Thymus (tissue), 11 donors: ENCODE measurements around the gene CADM2. TPM values are rescaled to one million over a fixed set of nuclear protein-coding genes. Genes with fewer than 3 reads are reported as not detected.
"Not testable (repeated sequence)": the region's sequence is repeated elsewhere in the genome, so short reads cannot be mapped to it uniquely, and the experiment has no call there.

Experiments used
- DNase-seq, 9 donors: peaks; one replicate each; pipeline ENCODE4 v3.0.0-alpha.2; 2013; ENCODE audit warnings: low spot score in 9 of 9, low read depth in 6 of 9, missing footprints in 1 of 9
- H3K27ac ChIP-seq, 2 donors: one replicate each; pipeline ENCODE4 v1.5.1; 2013; ENCODE audit warnings: control low read depth in 1 of 2, low read depth in 1 of 2, low read length in 1 of 2, mild to moderate bottlenecking in 1 of 2, moderate library complexity in 1 of 2
- H3K27me3 ChIP-seq, 2 donors: one replicate each; pipeline ENCODE4 v1.5.1; 2013; ENCODE audit warnings: low read length in 1 of 2; ENCODE audit not compliant: control insufficient read depth in 2 of 2, insufficient read depth in 1 of 2
- H3K36me3 ChIP-seq, 2 donors: one replicate each; pipeline ENCODE4 v1.5.1; 2013; ENCODE audit warnings: low read length in 1 of 2, mild to moderate bottlenecking in 1 of 2, moderate library complexity in 1 of 2; ENCODE audit not compliant: control insufficient read depth in 2 of 2, insufficient read depth in 2 of 2
- H3K4me1 ChIP-seq, 2 donors: one replicate each; pipeline ENCODE4 v1.5.1; 2013; ENCODE audit warnings: low read length in 2 of 2; ENCODE audit not compliant: control insufficient read depth in 2 of 2, insufficient read depth in 2 of 2
- H3K4me3 ChIP-seq, 2 donors: one replicate each; pipeline ENCODE4 v1.5.1; 2013; ENCODE audit warnings: low read length in 2 of 2, control low read depth in 1 of 2, mild to moderate bottlenecking in 1 of 2
- H3K9me3 ChIP-seq, 2 donors: one replicate each; pipeline ENCODE4 v1.5.1; 2013; ENCODE audit warnings: low read length in 1 of 2, mild to moderate bottlenecking in 1 of 2; ENCODE audit not compliant: control insufficient read depth in 2 of 2, insufficient read depth in 1 of 2
- WGBS: extraction: QIAGEN DNeasy Blood & Tissue Kit; methylation state at CpG from one replicate; pipeline ENCODE4 v1.1.7; 2013; 5-methylcytosine and 5-hydroxymethylcytosine counted together
- polyA plus RNA-seq: library from polyadenylated mRNA; stranded (reverse); fragments of 200-250 nt; gene quantifications from one replicate; pipeline ENCODE4 v1.2.3, GENCODE V29; 2013
- total RNA-seq: library from RNA; stranded (reverse); fragments of 120-200 nt; gene quantifications from one replicate; pipeline ENCODE4 v1.2.4, GENCODE V29; 2013
- donor health status: healthy.

The CADM2 gene
- total and polyA plus RNA-seq, 2 donors, result 0.14 to 0.66 TPM

DNA sequence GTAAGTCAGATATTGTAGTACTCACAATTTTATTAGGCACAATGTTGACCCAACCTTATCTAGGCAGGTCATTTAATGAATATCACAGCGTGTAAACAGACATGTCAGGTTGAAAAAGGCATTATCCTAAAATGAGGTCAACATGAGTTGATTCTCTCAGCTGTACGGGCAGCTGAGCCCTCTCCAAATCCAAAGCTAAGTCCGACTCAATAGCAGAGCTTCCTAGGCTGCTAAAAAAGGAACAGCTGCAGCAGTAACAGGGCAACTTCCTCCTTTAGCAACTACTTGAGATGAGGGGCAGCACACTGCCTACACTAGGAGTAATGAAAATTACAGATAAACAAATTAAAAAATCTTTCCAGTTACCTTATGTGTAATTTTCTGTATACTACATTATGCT, 189.2 kb downstream of the CADM2 start:
- WGBS, result 8% methylated on average over 3 of the region's 3 CpGs
- no peaks in the 10 kb centered on the region for H3K27me3 ChIP-seq
- DNase-seq, result no peak
- H3K4me3 ChIP-seq, result no peak overlapping the region
- H3K36me3 ChIP-seq, result no peaks in the 10 kb centered on the region
- H3K9me3 ChIP-seq, result peaks cover 0 to 4% of the 10 kb centered on the region in 2 donors
- H3K27ac ChIP-seq, result no peak overlapping the region
- no peaks in the 10 kb centered on the region for H3K4me1 ChIP-seq

DNA sequence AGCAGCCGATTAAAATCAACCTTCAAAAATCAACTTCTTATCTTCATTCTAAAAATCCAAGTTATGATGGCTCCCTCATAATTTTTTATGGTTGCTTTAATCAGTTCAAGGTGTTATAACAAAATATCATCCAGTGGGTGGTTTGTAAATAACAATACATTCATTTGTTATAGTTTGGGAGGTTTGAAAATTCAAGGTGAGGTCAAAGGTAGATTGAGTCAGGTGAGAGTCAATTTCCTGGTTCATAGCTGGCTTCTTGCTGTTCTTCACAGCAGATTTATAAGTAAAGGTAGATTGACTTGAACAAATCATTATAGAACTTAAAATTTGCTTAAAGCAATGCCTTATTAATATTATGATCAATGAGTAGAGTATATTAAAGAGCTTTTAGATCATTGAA, 192.8 kb downstream of the CADM2 start:
- DNase-seq, result no peak
- Histone ChIP-seq H3K9me3 (peaks cover 0 to 4% of the 10 kb centered on the region in 2 donors), H3K4me1 (no peaks in the 10 kb centered on the region), H3K27me3 (no peaks in the 10 kb centered on the region), H3K27ac (no peak overlapping the region), H3K36me3 (no peaks in the 10 kb centered on the region), H3K4me3 (no peak overlapping the region)
- WGBS, result 92% methylated on average over 1 of the region's 1 CpG

DNA sequence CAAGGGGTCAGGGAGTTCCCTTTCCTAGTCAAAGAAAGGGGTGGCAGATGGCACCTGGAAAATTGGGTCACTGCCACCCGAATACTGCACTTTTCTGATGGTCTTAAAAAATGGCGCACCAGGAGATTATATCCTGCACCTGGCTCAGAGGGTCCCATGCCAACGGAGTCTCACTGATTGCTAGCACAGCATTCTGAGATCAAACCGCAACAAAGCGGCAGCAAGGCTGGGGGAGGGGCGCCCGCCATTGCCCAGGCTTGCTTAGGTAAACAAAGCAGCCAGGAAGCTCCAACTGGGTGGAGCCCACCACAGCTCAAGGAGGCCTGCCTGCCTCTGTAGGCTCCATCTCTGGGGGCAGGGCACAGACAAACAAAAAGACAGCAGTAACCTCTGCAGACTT, 194.5 kb downstream of the CADM2 start:
- not testable (repeated sequence) for H3K4me1 ChIP-seq, H3K4me3 ChIP-seq, H3K27ac ChIP-seq, H3K36me3 ChIP-seq, H3K27me3 ChIP-seq, DNase-seq, H3K9me3 ChIP-seq
- WGBS, result 96% methylated on average over 7 of the region's 7 CpGs

DNA sequence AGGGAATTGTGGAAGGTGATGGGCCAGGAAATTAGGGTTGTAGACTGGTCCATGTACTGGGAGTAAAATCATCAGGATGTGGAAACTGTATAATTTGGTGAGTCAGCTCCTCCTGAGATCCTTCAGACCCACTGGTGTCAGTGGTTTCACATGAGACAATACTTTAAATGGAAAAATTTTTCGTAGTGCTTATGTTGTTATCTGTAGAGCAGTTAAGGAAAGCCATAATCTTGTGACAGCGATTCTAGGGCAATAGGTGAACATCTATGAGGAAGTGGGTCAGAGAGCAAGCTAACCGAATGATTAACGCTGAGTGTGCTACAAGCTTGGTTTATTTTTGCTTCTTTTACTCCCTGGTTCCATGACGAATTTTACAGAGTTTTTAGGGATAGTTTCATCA, 200.6 kb downstream of the CADM2 start:
- Histone ChIP-seq H3K4me3 (no peak overlapping the region), H3K9me3 (no peaks in the 10 kb centered on the region), H3K27ac (no peak overlapping the region), H3K27me3 (no peaks in the 10 kb centered on the region), H3K4me1 (no peaks in the 10 kb centered on the region), H3K36me3 (no peaks in the 10 kb centered on the region)
- no peak for DNase-seq
- 86% methylated on average over 5 of the region's 5 CpGs for WGBS

DNA sequence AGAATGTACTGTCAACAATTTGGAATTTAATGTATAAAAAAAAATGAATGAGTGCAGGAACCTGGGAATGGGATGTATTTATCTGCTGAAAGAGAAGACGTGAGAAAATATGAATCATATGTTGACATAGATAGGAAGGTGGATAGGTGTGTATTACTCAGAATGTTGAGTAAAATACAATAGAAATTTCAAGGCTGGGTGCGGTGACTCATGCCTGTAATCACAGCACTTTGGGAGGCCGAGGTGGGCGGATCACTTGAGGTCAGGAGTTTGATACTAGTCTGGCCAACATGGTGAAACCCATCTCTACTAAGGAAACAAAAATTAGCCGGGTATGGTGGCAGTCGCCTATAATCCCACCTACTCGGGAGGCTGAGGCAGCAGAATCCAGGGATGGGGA, 202.8 kb downstream of the CADM2 start:
- whole genome bisulfite sequencing, result 95% methylated on average over 7 of the region's 7 CpGs
- no peak overlapping the region for H3K27ac ChIP-seq
- no peaks in the 10 kb centered on the region for H3K27me3 ChIP-seq
- no peaks in the 10 kb centered on the region for H3K4me1 ChIP-seq
- H3K9me3 ChIP-seq, result no peaks in the 10 kb centered on the region
- H3K4me3 ChIP-seq, result no peak overlapping the region
- no peaks in the 10 kb centered on the region for H3K36me3 ChIP-seq
- no peak for DNase-seq

DNA sequence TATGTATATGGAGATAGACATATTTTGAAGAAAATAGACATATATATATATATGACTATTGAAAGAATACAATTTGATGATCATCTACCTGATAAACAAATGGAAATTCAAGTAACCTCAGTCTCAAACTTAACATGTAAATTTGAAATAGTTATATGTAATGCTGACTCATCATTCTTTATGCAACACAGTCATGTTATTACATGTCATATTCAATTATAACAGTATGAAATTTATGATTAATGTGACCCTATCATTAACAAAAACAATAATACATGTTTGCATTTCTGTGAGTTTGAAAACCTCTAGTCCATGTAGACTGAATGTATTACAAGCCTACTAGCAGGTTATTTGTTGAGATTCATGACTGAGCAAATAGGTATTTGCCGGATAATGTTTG, 204.1 kb downstream of the CADM2 start:
- no peaks in the 10 kb centered on the region for H3K36me3 ChIP-seq
- H3K9me3 ChIP-seq, result no peaks in the 10 kb centered on the region
- DNase-seq, result no peak
- no peaks in the 10 kb centered on the region for H3K4me1 ChIP-seq
- H3K4me3 ChIP-seq, result no peak overlapping the region
- no peaks in the 10 kb centered on the region for H3K27me3 ChIP-seq
- 95% methylated on average over 1 of the region's 1 CpG for WGBS
- no peak overlapping the region for H3K27ac ChIP-seq

DNA sequence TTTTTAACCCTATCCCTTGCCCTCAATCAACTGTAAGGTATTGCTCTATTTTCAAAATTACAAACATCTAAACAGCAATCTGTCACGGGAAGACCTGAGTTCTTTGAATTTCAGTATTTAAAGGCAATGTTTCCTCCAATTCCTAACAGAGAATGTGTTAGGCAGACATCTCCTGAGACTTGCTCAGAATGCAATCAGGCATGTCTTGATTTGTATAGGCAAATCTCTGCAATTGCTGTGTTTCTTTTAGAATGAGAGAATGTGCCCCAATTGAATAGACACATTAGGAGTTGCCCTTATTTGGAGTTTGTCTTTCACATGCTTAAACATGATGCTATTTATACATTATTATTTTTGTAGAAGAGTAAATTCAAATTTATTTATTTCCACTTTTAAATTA, 205.6 kb downstream of the CADM2 start:
- no peaks in the 10 kb centered on the region for H3K4me1 ChIP-seq
- H3K27ac ChIP-seq, result no peak overlapping the region
- H3K4me3 ChIP-seq, result no peak overlapping the region
- H3K27me3 ChIP-seq, result no peaks in the 10 kb centered on the region
- no peaks in the 10 kb centered on the region for H3K36me3 ChIP-seq
- H3K9me3 ChIP-seq, result no peaks in the 10 kb centered on the region
- 90% methylated on average over 1 of the region's 1 CpG for WGBS
- no peak for DNase-seq

DNA sequence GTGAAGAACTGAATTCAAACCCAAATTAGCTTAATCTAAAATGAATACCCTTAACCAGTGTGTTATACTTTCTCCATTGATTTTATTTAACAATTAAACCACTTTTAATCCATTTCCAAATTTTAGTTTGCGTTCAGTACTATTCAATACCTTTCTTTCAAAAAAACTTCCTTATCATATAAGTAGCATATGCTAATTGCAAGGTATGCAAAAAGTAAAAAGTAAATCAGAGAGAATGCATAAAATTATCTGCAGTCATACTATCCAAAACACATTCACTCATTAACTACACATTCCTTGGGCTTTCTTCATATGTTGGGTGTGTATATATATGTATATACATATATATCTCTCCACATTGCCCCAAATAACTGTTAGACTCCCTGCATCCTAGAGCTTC, 208.8 kb downstream of the CADM2 start:
- DNase-seq, result no peak
- 96% methylated on average over 1 of the region's 1 CpG for WGBS

DNA sequence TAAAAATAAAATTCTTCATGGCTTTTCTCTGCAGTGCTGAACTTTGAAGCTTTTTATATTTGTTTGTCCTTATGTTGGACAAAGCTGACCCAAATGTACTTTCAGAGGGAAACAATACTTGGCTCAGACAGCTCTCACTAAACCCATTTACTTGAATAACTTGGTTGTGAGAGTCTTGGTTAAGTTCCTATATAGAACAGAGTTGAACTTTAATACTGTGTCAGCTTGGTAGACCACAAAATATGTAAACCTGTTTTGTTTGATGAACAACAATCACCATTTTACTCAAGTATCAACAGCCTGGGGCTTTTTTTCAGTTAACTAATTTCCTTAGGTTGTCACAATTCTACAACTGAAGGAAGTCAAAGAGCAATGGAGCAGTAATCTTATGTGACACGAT, 211.9 kb downstream of the CADM2 start:
- H3K27ac ChIP-seq, result no peak overlapping the region
- H3K9me3 ChIP-seq, result no peaks in the 10 kb centered on the region
- no peak for DNase-seq
- 89% methylated on average over 1 of the region's 1 CpG for WGBS
- H3K27me3 ChIP-seq, result no peaks in the 10 kb centered on the region
- no peaks in the 10 kb centered on the region for H3K4me1 ChIP-seq
- no peak overlapping the region for H3K4me3 ChIP-seq
- H3K36me3 ChIP-seq, result no peaks in the 10 kb centered on the region

More for the DNA sequence above, 208.8 kb downstream of the CADM2 start:
- Histone ChIP-seq H3K27ac (no peak overlapping the region), H3K4me3 (no peak overlapping the region), H3K4me1 (no peaks in the 10 kb centered on the region), H3K36me3 (no peaks in the 10 kb centered on the region), H3K27me3 (no peaks in the 10 kb centered on the region), H3K9me3 (no peaks in the 10 kb centered on the region)

DNA sequence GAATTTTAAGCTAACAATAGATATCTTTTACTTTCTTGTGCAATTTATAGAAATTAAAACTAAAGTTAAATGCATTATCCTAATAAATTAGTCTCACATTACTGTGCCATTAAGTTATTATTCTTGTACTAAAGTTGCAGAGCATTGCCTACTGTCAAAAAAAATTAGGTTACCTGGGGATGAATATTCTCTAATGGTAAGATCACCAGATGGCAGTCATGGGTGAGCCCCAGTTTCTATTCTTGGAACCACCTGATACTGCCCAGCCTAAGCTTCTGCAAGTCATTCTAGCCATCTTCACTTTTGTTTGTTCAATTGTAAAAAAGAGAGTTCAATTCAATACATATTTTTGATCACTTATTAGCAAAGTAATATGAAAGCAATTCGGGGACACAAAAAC, 213.2 kb downstream of the CADM2 start:
- no peaks in the 10 kb centered on the region for H3K9me3 ChIP-seq
- WGBS, result 94% methylated on average over 1 of the region's 1 CpG
- no peak for DNase-seq

More for the DNA sequence above, 213.2 kb downstream of the CADM2 start:
- H3K27me3 ChIP-seq, result no peaks in the 10 kb centered on the region
- H3K27ac ChIP-seq, result no peak overlapping the region
- H3K4me3 ChIP-seq, result no peak overlapping the region
- no peaks in the 10 kb centered on the region for H3K36me3 ChIP-seq
- H3K4me1 ChIP-seq, result no peaks in the 10 kb centered on the region
